GM18505 (cell line): ENCODE measurements around the gene AVEN.

Experiments
- ATAC-seq: cut with Tn5 transposase; IDR thresholded peaks from one replicate; pipeline ENCODE4 v1.9.1; 2021; ENCODE audit not compliant: unreplicated experiment
- POLR2A ChIP-seq: IDR thresholded peaks from 4 replicates; pipeline ENCODE4 v1.6.1; 2011; ENCODE audit warnings: borderline replicate concordance; ENCODE audit not compliant: insufficient read depth, insufficient read length; ENCODE audit errors: extremely low read depth

The AVEN gene

GRCh38 chr15:33903661-33904060, 135.3 kb downstream of the AVEN start:
- TF ChIP-seq POLR2A: no peak
- no peak for ATAC-seq

GRCh38 chr15:33902043-33902442, 137.0 kb downstream of the AVEN start:
- TF ChIP-seq POLR2A: no peak
- ATAC-seq: no peak

GRCh38 chr15:33894193-33894592, 144.8 kb downstream of the AVEN start:
- no peak for TF ChIP-seq POLR2A
- no peak for ATAC-seq

- ATAC-seq: no peak
- TF ChIP-seq POLR2A: no peak
These were observed 150.8 kb downstream of the AVEN start for GRCh38 chr15:33888176-33888575.

- no peak for TF ChIP-seq POLR2A
- ATAC-seq: no peak
These were observed 156.1 kb downstream of the AVEN start for GRCh38 chr15:33882921-33883320.

GRCh38 chr15:33874156-33874555, 164.8 kb downstream of the AVEN start:
- no peak for ATAC-seq
- no peak for TF ChIP-seq POLR2A

- no peak for ATAC-seq
- TF ChIP-seq POLR2A: no peak
These were observed 166.4 kb downstream of the AVEN start for GRCh38 chr15:33872416-33873106.

- no peak for TF ChIP-seq POLR2A
- no peak for ATAC-seq
These were observed 167.0 kb downstream of the AVEN start for GRCh38 chr15:33871980-33872379.

- ATAC-seq: no peak
- no peak for TF ChIP-seq POLR2A
These were observed 172.8 kb downstream of the AVEN start for GRCh38 chr15:33866101-33866737.

- TF ChIP-seq POLR2A: no peak
- no peak for ATAC-seq
These were observed 173.6 kb downstream of the AVEN start for GRCh38 chr15:33865416-33865815.

- no peak for ATAC-seq
- TF ChIP-seq POLR2A: no peak
These were observed 174.5 kb downstream of the AVEN start for GRCh38 chr15:33864360-33865075.

- ATAC-seq: no peak
- no peak for TF ChIP-seq POLR2A
These were observed 178.2 kb downstream of the AVEN start for GRCh38 chr15:33860754-33861153.

GRCh38 chr15:33859992-33860545, 178.9 kb downstream of the AVEN start:
- ATAC-seq: no peak
- no peak for TF ChIP-seq POLR2A
